OCI-LY3 (cell line): ENCODE results near the gene TSTD2.

Experiments
- H2AFZ ChIP-seq: fragments of 200-600, 300-600 bp; shearing (Covaris generic); 2 replicates; pipeline ENCODE4 v1.6.0; 2014; ENCODE audit warnings: antibody characterized with exemption, low read depth, low read length
- H3K27ac ChIP-seq: fragments of 200-600, 300-600 bp; sonication (generic); 2 replicates; pipeline ENCODE4 v1.5.1; 2014; ENCODE audit warnings: mild to moderate bottlenecking, low read length, moderate library complexity, mixed read lengths
- H3K27me3 ChIP-seq: fragments of 200-600, 300-600 bp; sonication (generic); 2 replicates; pipeline ENCODE4 v1.6.1; 2014; ENCODE audit warnings: low read depth, low read length, mixed read lengths
- H3K36me3 ChIP-seq: fragments of 200-600, 300-600 bp; sonication (generic); replicated peaks from 2 replicates; pipeline ENCODE3; 2014; ENCODE audit warnings: low read depth, low read length, mixed read lengths
- H3K4me1 ChIP-seq: fragments of 300-600, 200-600 bp; sonication (generic); 2 replicates; pipeline ENCODE4 v1.6.1; 2014; ENCODE audit warnings: low read length, mixed read lengths
- H3K4me2 ChIP-seq: fragments of 200-600, 300-600 bp; sonication (generic); 2 replicates; pipeline ENCODE4 v1.6.1; 2014; ENCODE audit warnings: low read length, mixed read lengths
- H3K4me3 ChIP-seq: fragments of 300-600, 200-600 bp; sonication (generic); 2 replicates; pipeline ENCODE4 v1.5.1; 2014; ENCODE audit warnings: antibody characterized with exemption, mild to moderate bottlenecking, low read length, moderate library complexity
- H3K79me2 ChIP-seq: fragments of 300-600, 200-600 bp; shearing (Covaris generic); 2 replicates; pipeline ENCODE4 v1.6.1; 2014; ENCODE audit warnings: mild to moderate bottlenecking, low read length, mixed read lengths
- H3K9ac ChIP-seq: fragments of 300-600, 200-600 bp; shearing (Covaris generic); 2 replicates; pipeline ENCODE4 v1.6.0; 2014; ENCODE audit warnings: mild to moderate bottlenecking, low read length, moderate library complexity
- H3K9me3 ChIP-seq: fragments of 200-600, 300-600 bp; shearing (Covaris generic); 2 replicates; pipeline ENCODE4 v1.6.1; 2014; ENCODE audit warnings: low read length, mixed read lengths; ENCODE audit not compliant: insufficient read depth
- H4K20me1 ChIP-seq: fragments of 200-600, 300-600 bp; sonication (generic); 2 replicates; pipeline ENCODE4 v1.6.1; 2016; ENCODE audit warnings: low read length, mixed read lengths; ENCODE audit not compliant: insufficient read depth
- EZH2phosphoT487 ChIP-seq: fragments of 200-600 bp; shearing (Covaris generic); IDR thresholded peaks from 2 replicates; pipeline ENCODE4 v1.6.1; 2018; ENCODE audit warnings: antibody characterized with exemption, mixed run types, low read depth
- TF ChIP-seq, protein P1 (sequence below): fragments of 200-600, 300-600 bp; sonication (generic); IDR thresholded peaks from 2 replicates; pipeline ENCODE4 v1.5.1; 2014; ENCODE audit warnings: antibody characterized with exemption, low read length, low read depth

Gene TSTD2

DNA sequence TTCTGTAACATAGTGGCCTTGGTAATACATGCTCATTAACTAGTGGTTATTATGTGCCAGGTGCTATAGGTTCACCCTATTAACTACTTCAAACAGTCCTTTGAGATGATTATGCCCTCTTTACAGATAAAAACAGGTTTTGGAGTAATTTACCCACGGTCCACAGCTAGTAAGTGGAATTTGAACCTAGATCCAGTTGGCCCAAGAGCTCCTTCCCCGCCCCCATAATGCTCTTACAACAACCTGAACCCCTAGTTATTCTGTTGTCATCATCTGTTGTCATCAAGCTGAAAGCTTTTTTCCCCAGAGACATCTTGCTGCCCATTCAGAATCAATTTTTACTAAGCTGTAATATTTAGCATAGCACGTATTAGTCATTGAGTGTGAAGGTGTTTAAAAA lies 40.8 kb upstream of the TSTD2 start:
- Histone ChIP-seq H3K27ac (no peak overlapping the region), H3K4me3 (no peak overlapping the region), H3K79me2 (no peaks in the 10 kb centered on the region), H2AFZ (no peak overlapping the region), H3K9ac (no peak overlapping the region), H4K20me1 (no peaks in the 10 kb centered on the region), H3K36me3 (peaks cover 79% of the 10 kb centered on the region), H3K4me2 (no peak overlapping the region), H3K27me3 (no peaks in the 10 kb centered on the region), H3K4me1 (no peaks in the 10 kb centered on the region), H3K9me3 (no peaks in the 10 kb centered on the region)
- no peak for TF ChIP-seq EZH2phosphoT487
- TF ChIP-seq, protein P1, sequence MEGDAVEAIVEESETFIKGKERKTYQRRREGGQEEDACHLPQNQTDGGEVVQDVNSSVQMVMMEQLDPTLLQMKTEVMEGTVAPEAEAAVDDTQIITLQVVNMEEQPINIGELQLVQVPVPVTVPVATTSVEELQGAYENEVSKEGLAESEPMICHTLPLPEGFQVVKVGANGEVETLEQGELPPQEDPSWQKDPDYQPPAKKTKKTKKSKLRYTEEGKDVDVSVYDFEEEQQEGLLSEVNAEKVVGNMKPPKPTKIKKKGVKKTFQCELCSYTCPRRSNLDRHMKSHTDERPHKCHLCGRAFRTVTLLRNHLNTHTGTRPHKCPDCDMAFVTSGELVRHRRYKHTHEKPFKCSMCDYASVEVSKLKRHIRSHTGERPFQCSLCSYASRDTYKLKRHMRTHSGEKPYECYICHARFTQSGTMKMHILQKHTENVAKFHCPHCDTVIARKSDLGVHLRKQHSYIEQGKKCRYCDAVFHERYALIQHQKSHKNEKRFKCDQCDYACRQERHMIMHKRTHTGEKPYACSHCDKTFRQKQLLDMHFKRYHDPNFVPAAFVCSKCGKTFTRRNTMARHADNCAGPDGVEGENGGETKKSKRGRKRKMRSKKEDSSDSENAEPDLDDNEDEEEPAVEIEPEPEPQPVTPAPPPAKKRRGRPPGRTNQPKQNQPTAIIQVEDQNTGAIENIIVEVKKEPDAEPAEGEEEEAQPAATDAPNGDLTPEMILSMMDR, result no peak

DNA sequence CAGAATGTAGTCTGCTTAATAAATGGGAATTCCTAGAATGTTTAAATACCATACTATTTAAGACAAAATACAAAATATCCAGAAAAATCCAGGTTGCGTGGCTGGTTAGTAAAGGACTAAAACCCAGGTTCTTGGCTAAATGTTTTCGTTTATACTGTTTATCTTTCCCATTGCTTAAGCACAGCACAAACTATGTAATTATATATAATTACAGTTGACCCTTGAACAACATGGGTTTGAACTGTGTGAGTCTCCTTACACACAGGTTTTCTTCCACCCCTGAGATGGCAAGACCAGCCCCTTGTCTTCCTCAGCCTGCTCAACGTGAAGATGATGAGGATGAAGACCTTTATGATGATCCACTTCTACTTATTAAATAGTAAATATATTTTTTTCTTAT lies 39.2 kb upstream of the TSTD2 start:
- Histone ChIP-seq H3K4me2 (no peak overlapping the region), H3K9me3 (no peaks in the 10 kb centered on the region), H4K20me1 (no peaks in the 10 kb centered on the region), H3K9ac (no peak overlapping the region), H3K79me2 (no peaks in the 10 kb centered on the region), H3K27me3 (no peaks in the 10 kb centered on the region), H3K4me1 (no peaks in the 10 kb centered on the region), H2AFZ (no peak overlapping the region), H3K36me3 (peaks cover 81% of the 10 kb centered on the region), H3K4me3 (no peak overlapping the region), H3K27ac (no peak overlapping the region)
- no peak for TF ChIP-seq EZH2phosphoT487
- TF ChIP-seq, protein P1, result no peak

DNA sequence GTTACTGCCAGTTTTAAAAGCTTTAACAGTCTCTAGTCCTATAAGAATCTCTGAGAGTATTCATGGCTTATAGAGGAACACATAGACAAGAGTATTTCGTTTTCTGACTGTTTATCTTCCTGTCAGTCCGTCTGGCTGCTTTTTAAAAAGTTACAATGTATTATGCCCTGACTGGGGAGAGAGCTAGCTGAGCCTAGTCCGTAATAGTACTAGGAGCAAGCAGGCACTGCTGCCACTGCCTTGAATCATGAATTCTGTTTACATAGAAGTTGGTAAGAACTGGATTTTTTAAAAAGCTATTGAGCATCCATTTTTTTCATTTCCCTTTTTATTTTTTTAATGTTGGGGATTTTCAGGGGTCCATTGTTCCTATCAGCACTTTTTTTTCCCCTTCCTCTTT lies 37.4 kb upstream of the TSTD2 start:
- H3K4me1 ChIP-seq, result no peaks in the 10 kb centered on the region
- TF ChIP-seq EZH2phosphoT487, result no peak
- TF ChIP-seq, protein P1, result no peak
- H4K20me1 ChIP-seq, result no peaks in the 10 kb centered on the region
- H3K9me3 ChIP-seq, result no peaks in the 10 kb centered on the region
- H3K36me3 ChIP-seq, result peaks cover 86% of the 10 kb centered on the region
- H3K4me3 ChIP-seq, result no peak overlapping the region
- no peaks in the 10 kb centered on the region for H3K27me3 ChIP-seq
- no peak overlapping the region for H3K9ac ChIP-seq
- no peak overlapping the region for H3K27ac ChIP-seq
- no peak overlapping the region for H3K4me2 ChIP-seq
- no peaks in the 10 kb centered on the region for H3K79me2 ChIP-seq
- H2AFZ ChIP-seq, result no peak overlapping the region

DNA sequence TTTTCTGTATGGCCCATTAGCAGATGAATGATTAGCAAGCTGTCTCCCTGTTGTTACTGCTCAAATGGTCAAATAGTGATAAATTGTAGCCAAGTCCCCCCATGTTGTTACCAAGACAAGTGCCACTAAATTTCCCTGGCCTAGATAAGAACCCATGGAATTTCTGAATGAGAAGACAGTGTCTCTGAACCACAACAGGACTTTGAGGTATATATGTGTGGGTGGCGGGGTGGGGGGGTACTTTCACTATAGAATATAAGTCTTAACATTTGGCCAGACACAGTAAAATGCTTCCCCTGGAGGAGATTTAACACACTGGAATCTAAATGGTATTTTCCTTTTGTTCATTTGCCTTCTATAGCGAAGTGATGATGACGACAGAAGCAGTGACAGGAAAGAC lies 35.3 kb upstream of the TSTD2 start:
- H2AFZ ChIP-seq, result no peak overlapping the region
- peaks cover 80% of the 10 kb centered on the region for H3K36me3 ChIP-seq
- H3K4me2 ChIP-seq, result no peak overlapping the region
- no peaks in the 10 kb centered on the region for H3K27me3 ChIP-seq
- H3K9me3 ChIP-seq, result no peaks in the 10 kb centered on the region
- no peak overlapping the region for H3K27ac ChIP-seq
- H3K4me1 ChIP-seq, result no peaks in the 10 kb centered on the region
- TF ChIP-seq, protein P1, result no peak
- no peak for TF ChIP-seq EZH2phosphoT487
- H3K9ac ChIP-seq, result no peak overlapping the region
- H3K4me3 ChIP-seq, result no peak overlapping the region
- no peaks in the 10 kb centered on the region for H4K20me1 ChIP-seq
- H3K79me2 ChIP-seq, result no peaks in the 10 kb centered on the region
